ENCODE results near the gene TMEM220. TPM values are rescaled to one million over a fixed set of nuclear protein-coding genes. Genes with fewer than 3 reads are reported as not detected.

The TMEM220 gene
- total and polyA plus RNA-seq, 9 donors: 5.4 to 14.1 (median 9.8) TPM

GRCh38 chr17:10724546-10725195 is 5.2 kb downstream of the TMEM220 start:
- Histone ChIP-seq H3K27ac (no peak overlapping the region), H3K4me3 (no peak overlapping the region), H3K9me3 (no peaks in the 10 kb centered on the region), H3K4me1 (ENCODE audit: insufficient read depth) (no peaks in the 10 kb centered on the region), H3K27me3 (no peaks in the 10 kb centered on the region), H3K36me3 (no peaks in the 10 kb centered on the region)
- intact Hi-C loops (cut with DNase I): no loop called here
- 83 to 87% (median 87%) methylated on average over 11 of the region's 11 CpGs for WGBS, 3 donors
- DNase-seq: no peak
- TF ChIP-seq CTCF (IDR thresholded peaks at IDR 0.05): no peak
- TF ChIP-seq POLR2A (IDR thresholded peaks at IDR 0.05): no peak
- no peak for TF ChIP-seq EP300 (IDR thresholded peaks at IDR 0.05)

GRCh38 chr17:10718547-10718946 is 11.3 kb downstream of the TMEM220 start:
- Histone ChIP-seq H3K9me3 (no peaks in the 10 kb centered on the region), H3K4me1 (ENCODE audit: insufficient read depth) (no peaks in the 10 kb centered on the region), H3K27ac (no peak overlapping the region), H3K27me3 (no peaks in the 10 kb centered on the region), H3K4me3 (no peak overlapping the region), H3K36me3 (no peaks in the 10 kb centered on the region)
- intact Hi-C loops (cut with DNase I): no loop called here
- DNase-seq: no peak
- WGBS, 3 donors: 47 to 94% (median 50%) methylated on average over 1 of the region's 1 CpG
- TF ChIP-seq CTCF (IDR thresholded peaks at IDR 0.05) (no peak), EP300 (IDR thresholded peaks at IDR 0.05) (no peak), POLR2A (IDR thresholded peaks at IDR 0.05) (no peak)

- 84 to 89% (median 88%) methylated on average over 10 of the region's 10 CpGs for WGBS, 3 donors
- H3K27ac ChIP-seq: no peak overlapping the region
- H3K27me3 ChIP-seq: no peaks in the 10 kb centered on the region
- DNase-seq: no peak
- H3K4me1 ChIP-seq (ENCODE audit: insufficient read depth): no peaks in the 10 kb centered on the region
- intact Hi-C loops (cut with DNase I): no loop called here
- no peaks in the 10 kb centered on the region for H3K9me3 ChIP-seq
- TF ChIP-seq EP300 (IDR thresholded peaks at IDR 0.05): no peak
- no peak for TF ChIP-seq CTCF (IDR thresholded peaks at IDR 0.05)
- TF ChIP-seq POLR2A (IDR thresholded peaks at IDR 0.05): no peak
- no peak overlapping the region for H3K4me3 ChIP-seq
- no peaks in the 10 kb centered on the region for H3K36me3 ChIP-seq
These were observed 13.6 kb downstream of the TMEM220 start for GRCh38 chr17:10716218-10716617.

GRCh38 chr17:10713318-10713717 is 16.5 kb downstream of the TMEM220 start:
- H3K27me3 ChIP-seq: no peaks in the 10 kb centered on the region
- H3K27ac ChIP-seq: no peak overlapping the region
- no peak overlapping the region for H3K4me3 ChIP-seq
- no peaks in the 10 kb centered on the region for H3K9me3 ChIP-seq
- no peaks in the 10 kb centered on the region for H3K4me1 ChIP-seq (ENCODE audit: insufficient read depth)
- no peaks in the 10 kb centered on the region for H3K36me3 ChIP-seq
- intact Hi-C loops (cut with DNase I): no loop called here
- 50 to 75% (median 63%) methylated on average over 2 of the region's 2 CpGs for WGBS, 3 donors
- no peak for TF ChIP-seq EP300 (IDR thresholded peaks at IDR 0.05)
- no peak for TF ChIP-seq POLR2A (IDR thresholded peaks at IDR 0.05)
- TF ChIP-seq CTCF (IDR thresholded peaks at IDR 0.05): no peak
- no peak for DNase-seq
